IMR-90 (cell line): ENCODE measurements around the gene XRN2. TPM values are rescaled to one million over a fixed set of nuclear protein-coding genes. Genes with fewer than 3 reads are reported as not detected.

Source experiments
- ATAC-seq: fragments of 200-7000 bp; cut with Tn5 transposase; 2 replicates; pipeline ENCODE4 v1.9.1; 2020; ENCODE audit warnings: low read depth, mild to moderate bottlenecking, moderate library complexity
- BruUV-seq: library from RNA; stranded (reverse); fragments of 400-500 nt; replicated peaks from 2 replicates; lab custom pipeline; 2021; lab: Mats Ljungman, UMichigan
- CTCF ChIA-PET: fragments of 300-600 bp; formaldehyde crosslinking; extraction: SDS; loops from one replicate; lab custom pipeline; 2021; ENCODE audit warnings: antibody characterized with exemption; lab: Yijun Ruan, JAX
- POLR2A ChIA-PET: fragments of 300-600 bp; sonication (Branson Sonifier 250); formaldehyde crosslinking; loops from one replicate; lab custom pipeline; 2022; ENCODE audit warnings: antibody characterized with exemption; ENCODE audit not compliant: unreplicated experiment; lab: Charles Lee
- DNase-seq: peaks from one replicate; pipeline ENCODE4 v3.0.0; 2013
- H2AFZ ChIP-seq: replicated peaks from 2 replicates; pipeline ENCODE3; 2013; ENCODE audit warnings: low read length, mild to moderate bottlenecking; ENCODE audit not compliant: poor library complexity
- H2AK5ac ChIP-seq: 2 replicates; pipeline ENCODE4 v1.6.1; 2013; ENCODE audit warnings: low read depth, low read length, inconsistent platforms
- H2AK9ac ChIP-seq: replicated peaks from 2 replicates; pipeline ENCODE3; 2013; ENCODE audit warnings: mild to moderate bottlenecking, low read depth, low read length, moderate library complexity; ENCODE audit not compliant: poor library complexity
- H2BK120ac ChIP-seq: 2 replicates; pipeline ENCODE4 v1.6.1; 2013; ENCODE audit warnings: low read depth, low read length, inconsistent platforms
- H2BK15ac ChIP-seq: 3 replicates; pipeline ENCODE4 v1.6.1; 2013; ENCODE audit warnings: low read depth, low read length, inconsistent platforms
- H2BK20ac ChIP-seq: 2 replicates; pipeline ENCODE4 v1.6.1; 2013; ENCODE audit warnings: low read depth, mild to moderate bottlenecking, inconsistent platforms, low read length, moderate library complexity
- H2BK5ac ChIP-seq: 2 replicates; pipeline ENCODE4 v1.6.1; 2013; ENCODE audit warnings: mild to moderate bottlenecking, low read depth, low read length, inconsistent platforms; ENCODE audit not compliant: poor library complexity, severe bottlenecking
- H3K14ac ChIP-seq: replicated peaks from 2 replicates; pipeline ENCODE4 v1.6.1; 2013; ENCODE audit warnings: low read depth, low read length, inconsistent platforms
- H3K18ac ChIP-seq: 2 replicates; pipeline ENCODE4 v1.6.1; 2013; ENCODE audit warnings: low read depth, low read length, control low read depth
- H3K23ac ChIP-seq: 2 replicates; pipeline ENCODE4 v1.6.1; 2013; ENCODE audit warnings: low read depth, low read length, inconsistent platforms
- H3K27ac ChIP-seq: 2 replicates; pipeline ENCODE4 v1.5.1; 2013; ENCODE audit warnings: mild to moderate bottlenecking, control low read depth, low read length; ENCODE audit not compliant: insufficient read depth
- H3K27me3 ChIP-seq: 2 replicates; pipeline ENCODE4 v1.6.1; 2013; ENCODE audit warnings: low read length; ENCODE audit not compliant: control insufficient read depth, insufficient read depth
- H3K36me3 ChIP-seq: 2 replicates; pipeline ENCODE4 v1.6.1; 2013; ENCODE audit warnings: low read length, mixed read lengths; ENCODE audit not compliant: control insufficient read depth, insufficient read depth
- H3K4ac ChIP-seq: 2 replicates; pipeline ENCODE4 v1.6.1; 2013; ENCODE audit warnings: low read depth, low read length, inconsistent platforms
- H3K4me1 ChIP-seq: 2 replicates; pipeline ENCODE4 v1.6.1; 2013; ENCODE audit warnings: low read length, mixed read lengths; ENCODE audit not compliant: control insufficient read depth, insufficient read depth
- H3K4me2 ChIP-seq: 2 replicates; pipeline ENCODE4 v1.6.1; 2013; ENCODE audit warnings: low read depth, mild to moderate bottlenecking, control low read depth, low read length, moderate library complexity
- H3K4me3 ChIP-seq: 2 replicates; pipeline ENCODE4 v1.5.1; 2013; ENCODE audit warnings: low read depth, mild to moderate bottlenecking, control low read depth, low read length, moderate library complexity; ENCODE audit not compliant: insufficient read depth
- H3K56ac ChIP-seq: 2 replicates; pipeline ENCODE4 v1.6.1; 2013; ENCODE audit warnings: low read length, inconsistent platforms; ENCODE audit not compliant: insufficient read depth; ENCODE audit errors: extremely low read depth
- H3K79me1 ChIP-seq, 2 experiments: 2 replicates each; pipeline ENCODE4 v1.6.1; 2013; ENCODE audit warnings: low read length in 2 of 2, inconsistent platforms in 1 of 2, low read depth in 1 of 2
- H3K9ac ChIP-seq: 2 replicates; pipeline ENCODE4 v1.6.1; 2013; ENCODE audit warnings: low read depth, low read length, control low read depth
- H3K9me1 ChIP-seq: 2 replicates; pipeline ENCODE4 v1.6.1; 2013; ENCODE audit warnings: low read length, inconsistent platforms; ENCODE audit not compliant: insufficient read depth
- H3K9me3 ChIP-seq: 2 replicates; pipeline ENCODE4 v1.6.1; 2013; ENCODE audit warnings: low read length; ENCODE audit not compliant: control insufficient read depth, insufficient read depth
- H4K20me1 ChIP-seq: 2 replicates; pipeline ENCODE4 v1.6.1; 2013; ENCODE audit warnings: low read length, inconsistent platforms; ENCODE audit not compliant: insufficient read depth
- H4K5ac ChIP-seq: 2 replicates; pipeline ENCODE4 v1.6.1; 2013; ENCODE audit warnings: mild to moderate bottlenecking, low read depth, low read length, control low read depth
- H4K8ac ChIP-seq, 2 experiments: 2 replicates each; pipeline ENCODE4 v1.6.1; 2013; ENCODE audit warnings: low read depth in 2 of 2, low read length in 2 of 2, control low read depth in 1 of 2, inconsistent platforms in 1 of 2
- H4K91ac ChIP-seq: 2 replicates; pipeline ENCODE4 v1.6.1; 2013; ENCODE audit warnings: low read depth, low read length, inconsistent platforms; ENCODE audit not compliant: insufficient read depth
- MAFK ChIP-seq: IDR thresholded peaks from 2 replicates; pipeline ENCODE4 v1.6.1; 2012; ENCODE audit warnings: low read depth, low read length, improper control_type of control experiment
- MAZ ChIP-seq: IDR thresholded peaks from 2 replicates; pipeline ENCODE4 v1.6.1; 2012; ENCODE audit warnings: low read depth, mild to moderate bottlenecking, low read length, improper control_type of control experiment, moderate library complexity, borderline replicate concordance
- NFE2L2 ChIP-seq: fragments of 150-350 bp; IDR thresholded peaks from 2 replicates; pipeline ENCODE4 v1.6.1; 2016; ENCODE audit warnings: low read depth, mild to moderate bottlenecking, low read length
- WGBS, 2 experiments: methylation state at CpG; one replicate each; pipeline versions ENCODE4 v1.1.5 to v1.1.7; 2013; ENCODE audit warnings: missing lambda C conversion rate in 2 of 2; ENCODE audit not compliant: insufficient read length in 1 of 2; ENCODE audit errors: extremely low coverage in 2 of 2; 5-methylcytosine and 5-hydroxymethylcytosine counted together
- dilution Hi-C: fragments of 300-500 bp; cut with HindIII; formaldehyde crosslinking; loops from one replicate; pipeline ENCODE4 v1.14.3; 2018; ENCODE audit warnings: low sequenced_read_pairs; ENCODE audit not compliant: unreplicated experiment
- in situ Hi-C: fragments of 300-500 bp; cut with MboI; formaldehyde crosslinking; loops from 3 replicates; pipeline ENCODE4 v1.14.3; 2019; ENCODE audit warnings: low sequenced_read_pairs, inconsistent platforms, mixed read lengths
- intact Hi-C: fragments of 100-400 bp; cut with micrococcal nuclease; formaldehyde crosslinking; loops from 2 replicates; pipeline ENCODE4 v1.10.0; 2022
- polyA plus RNA-seq, 3 experiments: library from polyadenylated mRNA; depleted of rRNA; stranded (reverse); fragments of >200 nt; gene quantifications; 2 replicates each; pipeline ENCODE4 v1.2.3, GENCODE V29; 2012; ENCODE audit warnings: low replicate concordance in 1 of 3
- total RNA-seq: library from RNA; depleted of rRNA; stranded (reverse); fragments of >200 nt; gene quantifications from 2 replicates; pipeline ENCODE4 v1.2.3, GENCODE V29; 2012
- TF ChIP-seq, protein P1 (sequence below): fragments of 150-350 bp; IDR thresholded peaks from 2 replicates; pipeline ENCODE4 v1.6.1; 2017; ENCODE audit warnings: mild to moderate bottlenecking, antibody characterized with exemption, low read length, low read depth

The XRN2 gene
- total and polyA plus RNA-seq, 2 of the 4 experiments (the other 2 are of a cell fraction): 58.1 to 70.8 TPM

DNA sequence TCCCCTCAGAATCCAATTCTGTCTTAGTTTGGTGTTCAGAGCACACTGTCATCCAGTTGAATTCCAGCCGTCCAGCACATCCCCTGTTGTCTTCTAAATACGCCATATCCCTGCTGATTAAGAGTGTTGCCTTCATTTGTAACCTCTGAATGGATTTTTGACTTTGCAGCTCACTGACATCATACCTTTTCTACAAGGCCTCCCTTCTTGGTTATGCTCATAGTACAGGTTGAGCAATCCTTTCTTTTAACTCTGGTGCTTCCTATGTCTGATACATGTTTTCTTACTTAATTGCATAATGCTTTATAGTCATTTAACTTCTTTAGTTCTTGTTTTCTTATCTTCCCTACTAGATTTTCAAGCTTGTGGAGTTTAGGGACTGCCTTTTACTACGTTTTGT is 36.4 kb downstream of the XRN2 start:
- no peak for ATAC-seq
- intact Hi-C loops: no loop called here
- no peak overlapping the region for H3K9ac ChIP-seq
- no peak overlapping the region for H2AK5ac ChIP-seq
- H3K79me1 ChIP-seq: peaks cover 22 to 38% of the 10 kb centered on the region in 2 experiments; a peak in 3 of 4 replicates
- no peak overlapping the region for H3K14ac ChIP-seq
- TF ChIP-seq MAZ: no peak
- TF ChIP-seq NFE2L2: no peak
- TF ChIP-seq, protein P1, sequence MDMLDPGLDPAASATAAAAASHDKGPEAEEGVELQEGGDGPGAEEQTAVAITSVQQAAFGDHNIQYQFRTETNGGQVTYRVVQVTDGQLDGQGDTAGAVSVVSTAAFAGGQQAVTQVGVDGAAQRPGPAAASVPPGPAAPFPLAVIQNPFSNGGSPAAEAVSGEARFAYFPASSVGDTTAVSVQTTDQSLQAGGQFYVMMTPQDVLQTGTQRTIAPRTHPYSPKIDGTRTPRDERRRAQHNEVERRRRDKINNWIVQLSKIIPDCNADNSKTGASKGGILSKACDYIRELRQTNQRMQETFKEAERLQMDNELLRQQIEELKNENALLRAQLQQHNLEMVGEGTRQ: no peak
- no peak for TF ChIP-seq MAFK
- H3K4ac ChIP-seq: no peak overlapping the region
- no peak overlapping the region for H4K8ac ChIP-seq
- peaks cover 38% of the 10 kb centered on the region for H3K36me3 ChIP-seq
- no peak overlapping the region for H3K4me3 ChIP-seq
- dilution Hi-C loops: no loop called here
- H3K4me2 ChIP-seq: no peak overlapping the region
- no peak overlapping the region for H3K23ac ChIP-seq
- no peak overlapping the region for H3K56ac ChIP-seq
- H3K18ac ChIP-seq: no peak overlapping the region
- no peaks in the 10 kb centered on the region for H3K27me3 ChIP-seq
- POLR2A ChIA-PET: no interaction called here
- DNase-seq: peak; percentile 3
- in situ Hi-C loops: no loop called here
- BruUV-seq: no TSS peak
- no peak overlapping the region for H2BK120ac ChIP-seq
- H3K9me3 ChIP-seq: no peaks in the 10 kb centered on the region
- H4K5ac ChIP-seq: no peak overlapping the region
- H4K20me1 ChIP-seq: peaks cover 7% of the 10 kb centered on the region; the same call in 1 of the 2 replicates
- no peak overlapping the region for H3K27ac ChIP-seq
- no peak overlapping the region for H2BK5ac ChIP-seq
- H3K9me1 ChIP-seq: peaks cover 8% of the 10 kb centered on the region; the same call in 1 of the 2 replicates
- H2BK20ac ChIP-seq: no peak overlapping the region
- H2AFZ ChIP-seq: no peak overlapping the region
- no peak overlapping the region for H4K91ac ChIP-seq
- no peak overlapping the region for H2AK9ac ChIP-seq
- WGBS, 2 experiments: 80% methylated on average over 2 of the region's 3 CpGs; no CpG with 5 or more reads in 1 of the 2 experiments
- CTCF ChIA-PET: no interaction called here
- H2BK15ac ChIP-seq: no peak overlapping the region
- H3K4me1 ChIP-seq: peaks cover 5% of the 10 kb centered on the region
